ENCODE results near the gene TUBB4B. TPM values are rescaled to one million over a fixed set of nuclear protein-coding genes. Genes with fewer than 3 reads are reported as not detected.

Gene TUBB4B
- total RNA-seq, 1 experiment from 2014 or later: 360 TPM

DNA sequence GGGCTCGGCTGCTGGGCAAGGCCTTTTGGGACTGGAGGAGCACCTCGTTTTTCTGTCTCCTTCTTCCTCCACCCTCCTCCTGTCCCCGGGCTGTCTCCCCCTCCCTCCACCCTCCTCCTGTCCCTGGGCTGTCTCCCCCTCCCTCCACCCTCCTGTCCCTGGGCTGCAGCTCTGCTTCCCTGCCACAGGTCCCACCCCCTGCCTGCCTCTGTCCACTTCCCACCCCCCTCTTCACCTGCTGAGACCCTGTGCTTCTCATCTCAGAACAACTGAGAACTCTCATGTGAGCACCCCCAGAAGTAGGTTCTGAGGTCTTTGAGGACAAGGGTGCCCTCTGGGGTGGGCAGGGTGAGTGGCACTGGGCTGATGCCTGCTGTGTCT, 30.6 kb downstream of the TUBB4B start:
- no TSS peak for BruUV-seq (replicated peaks)
- H3K4me1 Mint-ChIP-seq (ENCODE audit: low read depth, unreplicated experiment): peaks cover 22% of the 10 kb centered on the region
- no peak for TF ChIP-seq CTCF (IDR thresholded peaks at IDR 0.05; ENCODE audit: unreplicated experiment)
- CTCF ChIA-PET: no interaction called here
- peaks cover 62% of the 10 kb centered on the region for H3K36me3 Mint-ChIP-seq (ENCODE audit: insufficient read depth, unreplicated experiment)
- H3K4me3 Mint-ChIP-seq (ENCODE audit: low read depth, unreplicated experiment): no peak overlapping the region
- no peaks in the 10 kb centered on the region for H3K27me3 Mint-ChIP-seq (ENCODE audit: unreplicated experiment)
- intact Hi-C loops (cut with micrococcal nuclease; ENCODE audit: unreplicated experiment): no loop called here
- no peaks in the 10 kb centered on the region for H3K9me3 Mint-ChIP-seq (ENCODE audit: low read depth, unreplicated experiment)
- DNase-seq: no peak
- H3K27ac Mint-ChIP-seq (ENCODE audit: unreplicated experiment): no peak overlapping the region

GRCh38 chr9:137272241-137273094, 31.4 kb downstream of the TUBB4B start:
- H3K4me1 Mint-ChIP-seq (ENCODE audit: low read depth, unreplicated experiment): peaks cover 29% of the 10 kb centered on the region
- CTCF ChIA-PET: interaction anchor here (0.5 kb wide), 1 partner anchor 271 kb away, joined by 3 read pairs; no protein-coding TSS in a partner anchor

GRCh38 chr9:137273095-137273490, 32.0 kb downstream of the TUBB4B start:
- intact Hi-C loops (cut with micrococcal nuclease; ENCODE audit: unreplicated experiment): no loop called here
- Mint-ChIP-seq H3K4me1 (ENCODE audit: low read depth, unreplicated experiment) (peaks cover 29% of the 10 kb centered on the region), H3K9me3 (ENCODE audit: low read depth, unreplicated experiment) (no peaks in the 10 kb centered on the region), H3K27ac (ENCODE audit: unreplicated experiment) (no peak overlapping the region), H3K4me3 (ENCODE audit: low read depth, unreplicated experiment) (no peak overlapping the region), H3K27me3 (ENCODE audit: unreplicated experiment) (no peaks in the 10 kb centered on the region), H3K36me3 (ENCODE audit: insufficient read depth, unreplicated experiment) (peaks cover 72% of the 10 kb centered on the region)
- BruUV-seq (replicated peaks): no TSS peak
- no peak for DNase-seq
- CTCF ChIA-PET: interaction anchor here (0.5 kb wide), 1 partner anchor 271 kb away, joined by 3 read pairs; no protein-coding TSS in a partner anchor
- TF ChIP-seq CTCF (IDR thresholded peaks at IDR 0.05; ENCODE audit: unreplicated experiment): no peak

More at GRCh38 chr9:137272241-137273094, 31.4 kb downstream of the TUBB4B start:
- no peak overlapping the region for H3K4me3 Mint-ChIP-seq (ENCODE audit: low read depth, unreplicated experiment)
- H3K27ac Mint-ChIP-seq (ENCODE audit: unreplicated experiment): no peak overlapping the region
- no peak for TF ChIP-seq CTCF (IDR thresholded peaks at IDR 0.05; ENCODE audit: unreplicated experiment)
- H3K27me3 Mint-ChIP-seq (ENCODE audit: unreplicated experiment): no peaks in the 10 kb centered on the region
- BruUV-seq (replicated peaks): no TSS peak
- peaks cover 66% of the 10 kb centered on the region for H3K36me3 Mint-ChIP-seq (ENCODE audit: insufficient read depth, unreplicated experiment)
- intact Hi-C loops (cut with micrococcal nuclease; ENCODE audit: unreplicated experiment): no loop called here
- H3K9me3 Mint-ChIP-seq (ENCODE audit: low read depth, unreplicated experiment): no peaks in the 10 kb centered on the region
- DNase-seq: no peak

GRCh38 chr9:137273611-137274320, 32.7 kb downstream of the TUBB4B start:
- no peaks in the 10 kb centered on the region for H3K27me3 Mint-ChIP-seq (ENCODE audit: unreplicated experiment)
- no TSS peak for BruUV-seq (replicated peaks)
- no peak overlapping the region for H3K27ac Mint-ChIP-seq (ENCODE audit: unreplicated experiment)
- intact Hi-C loops (cut with micrococcal nuclease; ENCODE audit: unreplicated experiment): no loop called here
- no peak for TF ChIP-seq CTCF (IDR thresholded peaks at IDR 0.05; ENCODE audit: unreplicated experiment)
- DNase-seq: no peak
- CTCF ChIA-PET: interaction anchor here (0.5 kb wide), 1 partner anchor 256 kb away, joined by 3 read pairs; no protein-coding TSS in a partner anchor
- peaks cover 70% of the 10 kb centered on the region for H3K36me3 Mint-ChIP-seq (ENCODE audit: insufficient read depth, unreplicated experiment)
- H3K4me3 Mint-ChIP-seq (ENCODE audit: low read depth, unreplicated experiment): no peak overlapping the region
- H3K4me1 Mint-ChIP-seq (ENCODE audit: low read depth, unreplicated experiment): peaks cover 23% of the 10 kb centered on the region
- H3K9me3 Mint-ChIP-seq (ENCODE audit: low read depth, unreplicated experiment): no peaks in the 10 kb centered on the region
